Stimulated activated CD8-positive, alpha-beta memory T cell treated with anti-CD3 and anti-CD28 coated beads, Interleukin-4, amount 100 ng/mL, for 48 hours (primary cell): ENCODE measurements around the gene CMIP.
"Not testable (repeated sequence)": the region's sequence is repeated elsewhere in the genome, so short reads cannot be mapped to it uniquely, and the experiment has no call there.

Experiments
- DNase-seq: peaks from one replicate; pipeline ENCODE4 v3.0.0-alpha.2; 2020

The CMIP gene

GRCh38 chr16:81444448-81445121 lies at the start of gene CMIP:
Gene CMIP (plus strand): TSS chr16:81444808.
- peak; percentile 86 for DNase-seq

- no peak for DNase-seq
Measured at GRCh38 chr16:81394966-81395655, 49.5 kb upstream of the CMIP start.

- DNase-seq, result no peak
Measured at GRCh38 chr16:81397058-81397878, 47.3 kb upstream of the CMIP start.

GRCh38 chr16:81397879-81398520 lies 46.6 kb upstream of the CMIP start:
- no peak for DNase-seq

- no peak for DNase-seq
Measured at GRCh38 chr16:81399909-81400308, 44.7 kb upstream of the CMIP start.

GRCh38 chr16:81401035-81401950 lies 43.3 kb upstream of the CMIP start:
- DNase-seq, result no peak

- DNase-seq, result no peak
Measured at GRCh38 chr16:81403208-81403600, 41.4 kb upstream of the CMIP start.

- DNase-seq, result peak; percentile 95
Measured at GRCh38 chr16:81403601-81404391, 40.8 kb upstream of the CMIP start.

GRCh38 chr16:81405002-81405401 lies 39.6 kb upstream of the CMIP start:
- DNase-seq, result not testable (repeated sequence)

GRCh38 chr16:81405702-81406113 lies 38.9 kb upstream of the CMIP start:
- DNase-seq, result no peak

GRCh38 chr16:81408409-81408950 lies 36.1 kb upstream of the CMIP start:
- DNase-seq, result no peak

GRCh38 chr16:81409016-81409556 lies 35.5 kb upstream of the CMIP start:
- DNase-seq, result no peak

- no peak for DNase-seq
Measured at GRCh38 chr16:81410643-81411293, 33.8 kb upstream of the CMIP start.

GRCh38 chr16:81413245-81413990 lies 31.2 kb upstream of the CMIP start:
- no peak for DNase-seq

GRCh38 chr16:81415751-81416150 lies 28.9 kb upstream of the CMIP start:
- no peak for DNase-seq

GRCh38 chr16:81416749-81417148 lies 27.9 kb upstream of the CMIP start:
- DNase-seq, result no peak

- no peak for DNase-seq
Measured at GRCh38 chr16:81417210-81417609, 27.4 kb upstream of the CMIP start.

GRCh38 chr16:81419806-81420205 lies 24.8 kb upstream of the CMIP start:
- DNase-seq, result no peak

- DNase-seq, result no peak
Measured at GRCh38 chr16:81421126-81421525, 23.5 kb upstream of the CMIP start.
